ENCODE data around the gene VAX1.

The VAX1 gene

DNA sequence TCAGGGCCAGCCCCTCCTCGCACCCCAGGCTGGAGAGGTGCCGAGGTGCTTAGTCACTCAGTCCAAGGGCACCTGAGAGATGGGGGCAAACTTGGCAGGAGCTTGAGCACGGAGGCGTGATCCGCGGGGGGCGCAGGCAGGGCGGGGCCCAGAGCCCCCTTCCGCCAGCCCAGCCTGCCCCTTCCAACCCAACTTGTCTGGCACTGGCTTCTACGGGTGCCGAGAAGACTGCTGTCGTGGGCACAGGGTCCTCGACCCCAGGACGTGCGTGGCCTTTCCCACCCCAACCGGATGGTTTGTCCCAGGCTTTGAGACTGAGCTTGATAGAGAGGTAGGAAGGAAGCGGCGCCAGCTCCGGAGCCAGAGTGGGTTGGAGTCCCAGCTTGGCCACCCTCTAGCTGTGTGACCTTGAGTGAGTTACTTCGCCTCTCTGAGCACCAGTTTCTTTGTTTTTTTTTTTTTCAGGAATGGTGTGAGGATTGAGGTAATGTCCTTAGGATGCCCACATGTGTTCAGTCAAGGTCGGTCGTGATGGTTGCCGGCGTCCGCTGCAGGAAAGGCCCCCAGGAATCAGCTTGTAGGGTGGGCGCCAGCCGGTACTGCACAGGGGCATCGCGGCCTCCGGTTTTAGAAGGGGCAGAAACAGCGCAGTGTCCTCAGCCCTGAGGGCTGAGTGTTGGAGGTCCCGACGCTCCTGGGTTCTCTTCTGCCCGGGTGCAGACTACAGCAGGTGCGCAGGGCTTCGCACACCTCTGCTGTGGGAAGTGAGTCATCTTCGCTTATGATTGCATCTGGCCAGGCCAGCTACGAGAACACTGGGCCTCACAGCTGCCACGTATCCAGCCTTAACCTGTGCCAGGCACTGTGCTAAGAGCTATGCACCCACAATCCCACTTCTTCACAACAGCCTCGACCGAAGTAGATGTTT is 28.6 kb upstream of the VAX1 start:
- TF ChIP-seq, protein P1, sequence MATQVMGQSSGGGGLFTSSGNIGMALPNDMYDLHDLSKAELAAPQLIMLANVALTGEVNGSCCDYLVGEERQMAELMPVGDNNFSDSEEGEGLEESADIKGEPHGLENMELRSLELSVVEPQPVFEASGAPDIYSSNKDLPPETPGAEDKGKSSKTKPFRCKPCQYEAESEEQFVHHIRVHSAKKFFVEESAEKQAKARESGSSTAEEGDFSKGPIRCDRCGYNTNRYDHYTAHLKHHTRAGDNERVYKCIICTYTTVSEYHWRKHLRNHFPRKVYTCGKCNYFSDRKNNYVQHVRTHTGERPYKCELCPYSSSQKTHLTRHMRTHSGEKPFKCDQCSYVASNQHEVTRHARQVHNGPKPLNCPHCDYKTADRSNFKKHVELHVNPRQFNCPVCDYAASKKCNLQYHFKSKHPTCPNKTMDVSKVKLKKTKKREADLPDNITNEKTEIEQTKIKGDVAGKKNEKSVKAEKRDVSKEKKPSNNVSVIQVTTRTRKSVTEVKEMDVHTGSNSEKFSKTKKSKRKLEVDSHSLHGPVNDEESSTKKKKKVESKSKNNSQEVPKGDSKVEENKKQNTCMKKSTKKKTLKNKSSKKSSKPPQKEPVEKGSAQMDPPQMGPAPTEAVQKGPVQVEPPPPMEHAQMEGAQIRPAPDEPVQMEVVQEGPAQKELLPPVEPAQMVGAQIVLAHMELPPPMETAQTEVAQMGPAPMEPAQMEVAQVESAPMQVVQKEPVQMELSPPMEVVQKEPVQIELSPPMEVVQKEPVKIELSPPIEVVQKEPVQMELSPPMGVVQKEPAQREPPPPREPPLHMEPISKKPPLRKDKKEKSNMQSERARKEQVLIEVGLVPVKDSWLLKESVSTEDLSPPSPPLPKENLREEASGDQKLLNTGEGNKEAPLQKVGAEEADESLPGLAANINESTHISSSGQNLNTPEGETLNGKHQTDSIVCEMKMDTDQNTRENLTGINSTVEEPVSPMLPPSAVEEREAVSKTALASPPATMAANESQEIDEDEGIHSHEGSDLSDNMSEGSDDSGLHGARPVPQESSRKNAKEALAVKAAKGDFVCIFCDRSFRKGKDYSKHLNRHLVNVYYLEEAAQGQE (IDR thresholded peaks at IDR 0.05; ENCODE audit: insufficient read depth in 1 of 2, low read depth in 2 of 2, low read length in 2 of 2) = no peak
- TF ChIP-seq TAF1 (IDR thresholded peaks at IDR 0.05; ENCODE audit: borderline replicate concordance, insufficient read depth, low read length) = no peak
- TF ChIP-seq FOXP2 (optimal IDR thresholded peaks at IDR 0.05; ENCODE audit: borderline replicate concordance, extremely low read depth, extremely low read length, insufficient read depth) = no peak
- no peak for TF ChIP-seq SIN3A (IDR thresholded peaks at IDR 0.05; ENCODE audit: borderline replicate concordance, insufficient read depth, low read length)
- TF ChIP-seq POLR2AphosphoS5 (IDR thresholded peaks at IDR 0.05; ENCODE audit: low read depth, low read length) = no peak

DNA sequence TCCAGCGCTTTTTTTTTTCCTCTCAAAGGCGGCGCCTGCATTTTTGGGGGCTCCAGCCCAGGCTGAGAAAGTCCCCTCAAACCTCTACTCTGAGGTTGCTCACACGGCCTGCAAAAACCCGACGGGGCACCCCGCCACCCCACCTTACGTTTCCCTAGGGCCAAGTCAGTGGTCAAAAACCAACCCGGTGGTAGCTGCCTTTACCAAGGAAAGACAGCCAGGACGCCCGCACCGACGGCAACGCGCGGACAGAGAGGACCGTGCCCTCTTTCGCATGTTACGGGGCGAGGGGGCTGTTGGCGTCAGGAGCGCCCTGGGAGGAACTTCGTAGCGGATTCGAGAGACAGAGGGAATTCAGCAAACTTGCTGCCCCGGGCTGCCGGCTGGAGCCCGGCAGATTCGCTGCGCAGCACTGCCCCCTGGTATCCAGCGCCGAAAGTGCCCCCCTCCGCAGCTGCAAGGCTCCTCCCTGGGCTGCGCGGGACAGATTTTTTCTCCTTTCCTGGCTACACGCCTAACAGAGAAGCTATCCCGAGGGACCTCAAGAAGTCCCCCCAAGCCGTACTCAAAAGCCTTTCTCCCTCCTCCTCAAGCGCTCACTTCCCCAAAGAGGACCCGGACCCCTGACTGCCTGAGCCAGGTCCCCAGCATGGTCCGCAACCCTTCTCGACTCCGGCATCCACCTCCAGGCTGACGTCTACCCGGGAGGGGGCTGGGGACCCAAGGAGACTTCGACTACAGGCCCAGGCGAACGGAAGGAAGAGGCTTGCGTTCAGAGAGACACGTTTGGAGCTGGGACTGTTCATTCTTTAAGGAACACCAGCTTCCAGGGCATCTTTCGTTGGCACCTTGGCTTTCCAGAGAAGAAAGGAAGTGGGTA is 27.7 kb upstream of the VAX1 start:
- TF ChIP-seq, protein P1 (IDR thresholded peaks at IDR 0.05; ENCODE audit: insufficient read depth in 1 of 2, low read depth in 2 of 2, low read length in 2 of 2) = no peak
- no peak for TF ChIP-seq TAF1 (IDR thresholded peaks at IDR 0.05; ENCODE audit: borderline replicate concordance, insufficient read depth, low read length)
- TF ChIP-seq POLR2AphosphoS5 (IDR thresholded peaks at IDR 0.05; ENCODE audit: low read depth, low read length) = no peak
- no peak for TF ChIP-seq FOXP2 (optimal IDR thresholded peaks at IDR 0.05; ENCODE audit: borderline replicate concordance, extremely low read depth, extremely low read length, insufficient read depth)
- TF ChIP-seq SIN3A (IDR thresholded peaks at IDR 0.05; ENCODE audit: borderline replicate concordance, insufficient read depth, low read length) = no peak

DNA sequence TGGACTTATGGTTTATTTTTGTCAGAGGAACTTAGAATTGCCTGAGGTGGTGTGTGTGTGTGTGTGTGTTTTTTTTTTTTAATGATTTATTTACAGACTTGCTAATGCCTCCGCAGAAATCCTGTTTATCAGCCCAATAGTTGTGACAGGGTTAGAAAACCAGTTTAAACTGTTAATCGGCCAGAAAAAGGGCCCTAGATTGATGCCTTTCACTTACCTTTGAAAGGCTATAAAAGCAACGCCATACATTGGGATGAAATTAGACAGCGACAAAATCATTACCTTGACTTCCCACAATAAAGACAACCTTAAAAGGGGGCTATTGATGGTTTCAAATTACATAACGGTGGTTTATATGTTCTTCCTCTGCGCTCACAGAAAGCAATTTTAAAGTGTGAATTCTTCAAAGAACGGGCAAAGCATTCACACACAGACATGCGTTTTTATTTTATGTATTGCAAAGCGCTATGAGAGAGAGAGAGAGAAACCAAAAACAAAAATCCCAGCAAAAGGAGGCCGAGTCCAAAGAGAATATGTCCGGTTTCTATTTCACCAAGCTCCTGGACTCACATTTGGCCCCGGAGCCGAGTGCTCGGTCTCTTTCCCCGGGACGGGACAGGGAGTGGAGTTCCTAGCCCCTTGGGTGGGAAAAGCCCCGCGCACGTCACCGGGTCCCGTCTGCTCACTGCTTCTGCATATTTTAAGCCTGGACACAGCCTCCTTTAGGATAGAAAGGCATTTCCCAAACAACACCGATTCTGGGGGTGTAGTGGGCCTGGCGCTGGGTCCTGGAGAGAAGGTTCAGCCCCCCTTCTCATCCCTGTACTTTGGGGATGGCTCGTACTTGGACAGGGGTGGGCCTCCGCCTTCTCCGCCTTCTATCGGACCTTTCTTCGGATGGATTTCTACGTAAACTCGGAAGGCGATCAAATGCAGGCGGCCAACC is 26.8 kb upstream of the VAX1 start:
- TF ChIP-seq, protein P1 (IDR thresholded peaks at IDR 0.05; ENCODE audit: insufficient read depth in 1 of 2, low read depth in 2 of 2, low read length in 2 of 2) = no peak
- no peak for TF ChIP-seq SIN3A (IDR thresholded peaks at IDR 0.05; ENCODE audit: borderline replicate concordance, insufficient read depth, low read length)
- TF ChIP-seq POLR2AphosphoS5 (IDR thresholded peaks at IDR 0.05; ENCODE audit: low read depth, low read length) = no peak
- no peak for TF ChIP-seq FOXP2 (optimal IDR thresholded peaks at IDR 0.05; ENCODE audit: borderline replicate concordance, extremely low read depth, extremely low read length, insufficient read depth)
- TF ChIP-seq TAF1 (IDR thresholded peaks at IDR 0.05; ENCODE audit: borderline replicate concordance, insufficient read depth, low read length) = no peak

DNA sequence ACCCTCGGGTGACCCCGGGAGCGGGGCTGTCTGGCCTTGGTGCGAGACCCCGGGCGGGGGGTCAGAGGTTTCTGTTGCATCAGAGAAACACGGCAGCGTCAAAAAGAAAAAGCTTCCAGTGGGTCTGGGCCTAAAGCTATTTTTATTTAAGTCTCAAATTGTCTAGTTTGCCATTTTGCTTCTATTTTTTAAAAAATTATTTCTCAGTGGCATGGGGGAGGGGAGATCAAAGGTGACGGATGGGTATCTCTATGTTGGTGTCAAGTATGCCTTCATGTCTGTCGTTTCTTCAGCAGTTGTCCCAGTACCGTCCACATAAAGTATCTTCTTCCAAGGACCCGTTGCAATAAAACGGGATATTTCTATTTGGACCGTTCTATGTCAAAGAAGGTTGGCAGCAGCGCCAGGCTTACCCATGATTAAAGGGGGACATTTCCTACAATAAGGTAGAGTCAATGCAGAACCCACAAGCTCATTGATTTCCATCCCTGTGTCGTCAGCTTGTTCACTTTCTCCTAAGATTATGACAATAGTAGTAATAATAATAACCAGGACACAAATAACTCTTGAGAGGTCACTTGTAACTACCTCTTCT is 26.0 kb upstream of the VAX1 start:
- TF ChIP-seq, protein P1 (IDR thresholded peaks at IDR 0.05; ENCODE audit: insufficient read depth in 1 of 2, low read depth in 2 of 2, low read length in 2 of 2) = no peak
- TF ChIP-seq POLR2AphosphoS5 (IDR thresholded peaks at IDR 0.05; ENCODE audit: low read depth, low read length) (no peak), FOXP2 (optimal IDR thresholded peaks at IDR 0.05; ENCODE audit: borderline replicate concordance, extremely low read depth, extremely low read length, insufficient read depth) (no peak), SIN3A (IDR thresholded peaks at IDR 0.05; ENCODE audit: borderline replicate concordance, insufficient read depth, low read length) (no peak), TAF1 (IDR thresholded peaks at IDR 0.05; ENCODE audit: borderline replicate concordance, insufficient read depth, low read length) (no peak)
